ENCODE measurements around the gene ACTMAP. TPM values are rescaled to one million over a fixed set of nuclear protein-coding genes. Genes with fewer than 3 reads are reported as not detected.
"Not testable (repeated sequence)": the region's sequence is repeated elsewhere in the genome, so short reads cannot be mapped to it uniquely, and the experiment has no call there.

Gene ACTMAP
- total and polyA plus RNA-seq, 9 donors: 2.1 to 6.5 (median 3.7) TPM

DNA sequence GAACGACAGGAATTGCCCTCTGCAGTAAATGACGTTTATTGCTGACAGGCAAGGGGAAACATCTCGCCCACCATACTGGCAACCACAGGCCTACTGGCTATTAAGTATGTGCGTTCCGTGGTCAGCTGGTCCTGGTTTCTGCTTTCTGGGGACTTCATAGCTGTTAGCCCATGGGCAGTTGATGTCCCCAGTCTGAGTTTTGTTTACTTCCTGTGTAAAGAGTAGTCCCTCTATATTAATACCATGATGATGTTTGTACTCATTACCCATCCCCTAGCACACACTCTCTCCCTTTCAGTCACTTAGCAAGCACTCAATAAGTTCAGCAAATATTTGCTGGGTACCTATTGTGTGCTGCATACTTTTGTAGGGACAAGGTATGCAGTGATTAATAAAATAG, 18.6 kb upstream of the ACTMAP start:
- no peak for DNase-seq
- 63 to 78% (median 67%) methylated on average over 5 of the region's 5 CpGs for WGBS, 3 donors
- H3K36me3 ChIP-seq: no peaks in the 10 kb centered on the region

GRCh38 chr19:40766385-40766784, 16.1 kb upstream of the ACTMAP start:
- H3K27me3 ChIP-seq; DNase-seq; H3K4me1 ChIP-seq (ENCODE audit: insufficient read depth); intact Hi-C loops (cut with DNase I); H3K36me3 ChIP-seq; H3K27ac ChIP-seq; H3K4me3 ChIP-seq; H3K9me3 ChIP-seq: not testable (repeated sequence)
- WGBS, 3 donors: 94 to 95% (median 95%) methylated on average over 13 of the region's 13 CpGs

More for the DNA sequence above, 18.6 kb upstream of the ACTMAP start:
- Histone ChIP-seq H3K4me3 (no peak overlapping the region), H3K27ac (no peak overlapping the region), H3K4me1 (ENCODE audit: insufficient read depth) (no peaks in the 10 kb centered on the region), H3K27me3 (no peaks in the 10 kb centered on the region), H3K9me3 (no peaks in the 10 kb centered on the region)
- intact Hi-C loops (cut with DNase I): no loop called here
- TF ChIP-seq CTCF (IDR thresholded peaks at IDR 0.05): no peak
- no peak for TF ChIP-seq EP300 (IDR thresholded peaks at IDR 0.05)
- no peak for TF ChIP-seq POLR2A (IDR thresholded peaks at IDR 0.05)

DNA sequence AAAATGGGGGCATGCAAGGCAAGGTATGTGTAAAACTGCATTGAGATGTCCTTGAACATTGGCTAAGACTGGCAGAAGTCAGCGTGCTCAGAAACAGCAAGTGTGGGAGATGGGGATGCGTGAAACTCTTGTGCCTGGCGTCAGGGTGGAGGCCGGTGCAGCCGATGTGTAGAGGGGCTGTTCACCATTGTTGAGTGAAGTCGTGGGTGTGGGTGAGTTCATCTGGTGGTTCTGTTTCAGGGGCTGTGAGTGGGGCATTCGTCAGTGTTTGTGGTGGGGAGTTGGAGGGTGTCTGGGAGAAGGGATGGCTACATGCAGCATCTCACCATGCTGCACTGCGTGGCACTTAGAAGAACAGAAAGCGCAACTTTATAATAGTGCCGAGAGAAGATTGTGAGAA, 13.7 kb upstream of the ACTMAP start:
- no peaks in the 10 kb centered on the region for H3K9me3 ChIP-seq
- H3K36me3 ChIP-seq: no peaks in the 10 kb centered on the region
- 88 to 94% (median 89%) methylated on average over 10 of the region's 10 CpGs for WGBS, 3 donors
- no peaks in the 10 kb centered on the region for H3K27me3 ChIP-seq
- intact Hi-C loops (cut with DNase I): no loop called here
- H3K4me3 ChIP-seq: no peak overlapping the region
- TF ChIP-seq CTCF (IDR thresholded peaks at IDR 0.05) (no peak), EP300 (IDR thresholded peaks at IDR 0.05) (no peak), POLR2A (IDR thresholded peaks at IDR 0.05) (no peak)
- DNase-seq: no peak
- no peak overlapping the region for H3K27ac ChIP-seq
- no peaks in the 10 kb centered on the region for H3K4me1 ChIP-seq (ENCODE audit: insufficient read depth)

DNA sequence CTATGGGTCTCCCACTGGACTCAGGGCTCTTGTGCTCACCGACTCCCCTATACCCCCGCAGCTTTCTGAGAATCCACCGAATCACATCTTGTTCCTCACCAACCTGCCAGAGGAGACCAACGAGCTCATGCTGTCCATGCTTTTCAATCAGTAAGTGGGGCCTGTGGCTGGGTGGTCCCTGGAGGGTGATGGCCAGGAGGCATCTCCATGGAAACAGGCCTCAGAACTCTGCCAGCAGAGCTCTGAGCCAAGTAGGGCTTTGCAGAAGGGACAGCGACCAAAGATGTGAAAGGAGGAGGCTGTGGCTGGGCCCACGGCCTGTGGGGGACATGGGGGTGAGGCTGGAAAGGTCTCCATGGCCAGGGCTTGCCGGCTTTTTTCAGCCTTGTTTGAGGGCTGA, 13.2 kb upstream of the ACTMAP start:
- H3K9me3 ChIP-seq: no peaks in the 10 kb centered on the region
- no peak for DNase-seq
- no peaks in the 10 kb centered on the region for H3K27me3 ChIP-seq
- WGBS, 3 donors: 84 to 91% (median 87%) methylated on average over 7 of the region's 7 CpGs
- H3K36me3 ChIP-seq: no peaks in the 10 kb centered on the region
- TF ChIP-seq EP300 (IDR thresholded peaks at IDR 0.05) (no peak), CTCF (IDR thresholded peaks at IDR 0.05) (no peak), POLR2A (IDR thresholded peaks at IDR 0.05) (no peak)
- intact Hi-C loops (cut with DNase I): no loop called here
- H3K4me1 ChIP-seq (ENCODE audit: insufficient read depth): no peaks in the 10 kb centered on the region
- no peak overlapping the region for H3K4me3 ChIP-seq
- H3K27ac ChIP-seq: no peak overlapping the region

DNA sequence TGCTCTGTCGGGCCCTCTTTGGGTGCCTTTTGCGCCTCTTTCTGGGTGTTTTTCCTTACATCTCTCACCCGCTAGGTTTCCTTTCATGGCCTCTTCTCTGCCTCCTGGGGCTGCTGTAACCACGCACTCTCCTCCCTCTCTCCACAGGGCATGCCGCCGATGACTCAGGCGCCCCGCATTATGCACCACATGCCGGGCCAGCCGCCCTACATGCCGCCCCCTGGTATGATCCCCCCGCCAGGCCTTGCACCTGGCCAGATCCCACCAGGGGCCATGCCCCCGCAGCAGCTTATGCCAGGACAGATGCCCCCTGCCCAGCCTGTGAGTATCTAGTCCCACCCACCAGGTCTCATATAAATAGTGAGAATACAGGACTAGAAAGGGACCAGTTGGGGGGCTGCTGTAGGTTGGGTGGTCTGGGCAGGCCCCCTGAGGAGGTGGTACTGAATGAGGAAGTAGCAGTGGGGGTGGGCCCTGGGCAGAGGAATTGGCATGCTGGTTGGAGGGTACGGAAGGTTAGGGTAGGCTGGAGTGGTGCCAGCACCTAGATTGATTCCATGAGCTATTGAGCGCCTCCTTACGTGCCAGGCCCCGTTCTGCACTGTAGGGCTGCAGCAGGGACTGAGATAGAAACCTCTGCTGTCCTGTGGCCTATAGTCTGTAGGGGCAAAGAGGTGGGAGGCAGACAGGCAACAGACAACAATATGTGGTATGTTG, 12.6 kb upstream of the ACTMAP start:
- intact Hi-C loops (cut with DNase I): no loop called here
- Histone ChIP-seq H3K4me3 (no peak overlapping the region), H3K9me3 (no peaks in the 10 kb centered on the region), H3K36me3 (no peaks in the 10 kb centered on the region), H3K27me3 (no peaks in the 10 kb centered on the region), H3K4me1 (ENCODE audit: insufficient read depth) (no peaks in the 10 kb centered on the region), H3K27ac (no peak overlapping the region)
- WGBS, 3 donors: 88 to 91% (median 89%) methylated on average over 16 to 17 of the region's 17 CpGs
- no peak for DNase-seq
- no peak for TF ChIP-seq POLR2A (IDR thresholded peaks at IDR 0.05)
- no peak for TF ChIP-seq EP300 (IDR thresholded peaks at IDR 0.05)
- TF ChIP-seq CTCF (IDR thresholded peaks at IDR 0.05): no peak

All from ovary (tissue), 9 donors.